Esophagus muscularis mucosa (tissue), 4 donors: ENCODE data around the gene TRIM7. TPM values are rescaled to one million over a fixed set of nuclear protein-coding genes. Genes with fewer than 3 reads are reported as not detected.

ENCODE experiments used
- small RNA-seq, 3 donors: library from RNA; depleted of rRNA; stranded (forward); fragments of <200 nt; gene quantifications; one replicate each; pipeline ENCODE3, GENCODE V24; 2016
- total RNA-seq, 4 donors: library from RNA; depleted of rRNA; stranded (reverse); fragments of >200 nt; gene quantifications; one replicate each; pipeline versions ENCODE4 v1.1.0 to v1.2.1, GENCODE V29; 2016

Gene TRIM7
- total RNA-seq, 4 donors from 2014 or later: 2.1 to 5.8 (median 3.4) TPM

Small RNA genes within 50 kb of the gene (small RNA-seq; reads per million reads assigned to genes)
- gene MIR4638 (0 reads per million in 3 donors), gene SNORD95 (0 reads per million in 3 donors), gene SNORD96A (0 reads per million in 3 donors)

Other genes with a start within 250 kb of the TRIM7 start
- gene BTNL3, start 216.3 kb downstream of the TRIM7 start, total RNA-seq: under 1 TPM in 1 of 4 donors, not detected in 3; 0.13 TPM
- gene BTNL9, start 164.9 kb downstream of the TRIM7 start, total RNA-seq: 10 to 100 TPM in 2 of 4 donors, 1 to 10 TPM in 2; 9.1 to 30.6 (median 15.0) TPM
- not detected for gene OR2V1, start 74.0 kb downstream of the TRIM7 start, total RNA-seq
- gene OR2V2, start 57.6 kb downstream of the TRIM7 start, total RNA-seq: not detected
- 10 to 100 TPM in 3 of 4 donors, 1 to 10 TPM in 1; 9.8 to 22.4 (median 18.2) TPM for gene TRIM41, start 18.1 kb upstream of the TRIM7 start, total RNA-seq
- 1,000 to 10,000 TPM; 1,252 to 1,898 (median 1,625) TPM for gene RACK1, start 38.7 kb upstream of the TRIM7 start, total RNA-seq
- gene TRIM52, start 55.9 kb upstream of the TRIM7 start, total RNA-seq: 10 to 100 TPM; 10.3 to 21.9 (median 18.4) TPM
- not detected for gene OR4F3, start 162.1 kb upstream of the TRIM7 start, total RNA-seq